Cardiac muscle cell (in vitro differentiated cells and primary cell): ENCODE results near the gene PNKD. TPM values are rescaled to one million over a fixed set of nuclear protein-coding genes. Genes with fewer than 3 reads are reported as not detected.

ENCODE experiments used
- DNase-seq, 2 donors: peaks; one replicate each; pipeline versions ENCODE4 v3.0.0 to v3.0.0-alpha.2; 2010 to 2017; ENCODE audit warnings: low read depth in 1 of 2, low spot score in 1 of 2
- H3K27ac ChIP-seq: fragments of 200-600 bp; sonication (generic); 2 replicates; pipeline ENCODE4 v1.5.1; 2016
- H3K27me3 ChIP-seq: fragments of 200-600 bp; sonication (generic); 2 replicates; pipeline ENCODE4 v1.6.0; 2016; ENCODE audit warnings: control low read depth
- H3K36me3 ChIP-seq: fragments of 200-600 bp; sonication (generic); 2 replicates; pipeline ENCODE4 v1.5.1; 2016; ENCODE audit warnings: control low read depth
- H3K4me1 ChIP-seq: fragments of 200-600 bp; sonication (generic); 2 replicates; pipeline ENCODE4 v1.8.1; 2017; ENCODE audit warnings: low read depth, mild to moderate bottlenecking, mixed run types
- H3K4me3 ChIP-seq: fragments of 200-600 bp; sonication (generic); 2 replicates; pipeline ENCODE4 v1.5.1; 2016; ENCODE audit warnings: mild to moderate bottlenecking
- H3K9me3 ChIP-seq: fragments of 200-600 bp; sonication (generic); 2 replicates; pipeline ENCODE4 v1.5.1; 2017; ENCODE audit warnings: low read depth, mild to moderate bottlenecking, control low read depth
- CTCF ChIP-seq: IDR thresholded peaks from 2 replicates; pipeline ENCODE4 v1.5.1; 2012; ENCODE audit warnings: low read depth, mild to moderate bottlenecking, low read length
- polyA plus RNA-seq: library from polyadenylated mRNA; unstranded; fragments of >200 nt; fragmentation: Nextera tagmentation; extraction: Ambion mirVana; gene quantifications from 2 replicates; pipeline ENCODE4 v1.2.1, GENCODE V29; 2016
- total RNA-seq: library from RNA; depleted of rRNA; stranded (reverse); fragments of >200 nt; gene quantifications from 2 replicates; pipeline ENCODE4 v1.2.3, GENCODE V29; 2016

The PNKD gene
- total and polyA plus RNA-seq, 2 experiments from 2014 or later = 103 to 287 TPM

DNA sequence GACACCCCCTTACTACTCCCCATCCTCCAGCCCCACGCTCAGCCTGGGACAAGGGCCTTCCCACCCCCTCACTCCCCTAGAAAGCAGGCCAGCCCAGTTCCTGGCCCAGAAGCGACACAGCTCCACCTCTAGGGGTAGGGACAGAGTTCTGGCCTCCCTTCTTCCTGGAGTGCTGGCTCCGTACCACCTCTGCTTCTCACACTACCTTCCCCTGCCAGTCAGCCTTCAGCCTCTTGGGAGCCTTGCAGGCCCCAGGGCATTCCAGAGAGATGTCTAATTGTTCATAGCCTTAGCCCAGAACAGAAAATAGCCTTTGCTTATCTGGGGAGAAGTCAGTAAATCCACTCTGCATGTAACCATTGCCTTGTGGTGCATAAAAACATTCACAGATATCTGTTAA, 73.3 kb downstream of the PNKD start:
- no peaks in the 10 kb centered on the region for H3K36me3 ChIP-seq
- TF ChIP-seq CTCF = no peak

DNA sequence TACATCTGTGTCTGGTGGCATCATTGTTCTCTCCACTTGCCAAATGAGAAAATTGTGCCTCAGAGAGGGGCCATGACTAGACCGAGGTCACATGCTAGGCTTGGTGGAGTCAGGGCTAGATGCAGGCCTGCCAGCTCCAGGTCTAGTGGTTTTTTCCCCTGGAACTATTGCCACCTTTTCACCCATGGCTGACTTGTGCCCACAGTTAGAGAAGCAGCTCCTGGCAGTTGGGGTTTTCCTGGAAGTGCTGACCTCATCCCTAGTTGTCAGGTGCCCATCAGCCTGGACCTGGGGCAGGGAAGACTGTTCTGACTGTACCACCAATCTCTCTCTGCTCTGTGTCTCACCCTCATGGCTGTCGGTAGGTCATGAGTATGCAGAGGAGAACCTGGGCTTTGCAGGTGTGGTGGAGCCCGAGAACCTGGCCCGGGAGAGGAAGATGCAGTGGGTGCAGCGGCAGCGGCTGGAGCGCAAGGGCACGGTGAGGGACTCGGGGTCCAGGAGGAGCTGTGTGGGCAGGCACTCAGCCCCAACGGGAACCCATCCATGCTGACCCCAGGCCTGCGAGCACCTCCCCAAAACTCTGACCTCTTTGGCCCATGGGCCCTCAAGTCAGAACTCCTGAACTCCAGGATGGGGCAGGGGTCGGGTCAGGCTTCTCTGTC, 73.9 kb downstream of the PNKD start:
- Histone ChIP-seq H3K27ac (peak overlapping the region; percentile 65), H3K36me3 (no peaks in the 10 kb centered on the region), H3K4me3 (no peak overlapping the region), H3K9me3 (no peaks in the 10 kb centered on the region), H3K27me3 (no peaks in the 10 kb centered on the region), H3K4me1 (no peaks in the 10 kb centered on the region)
- no peak for TF ChIP-seq CTCF
- no peak for DNase-seq

More for the DNA sequence above, 73.3 kb downstream of the PNKD start:
- peak in 1 of 2 donors; percentile 82 for DNase-seq
- Histone ChIP-seq H3K27me3 (no peaks in the 10 kb centered on the region), H3K27ac (peak overlapping the region; percentile 65), H3K4me1 (no peaks in the 10 kb centered on the region), H3K4me3 (no peak overlapping the region), H3K9me3 (no peaks in the 10 kb centered on the region)

DNA sequence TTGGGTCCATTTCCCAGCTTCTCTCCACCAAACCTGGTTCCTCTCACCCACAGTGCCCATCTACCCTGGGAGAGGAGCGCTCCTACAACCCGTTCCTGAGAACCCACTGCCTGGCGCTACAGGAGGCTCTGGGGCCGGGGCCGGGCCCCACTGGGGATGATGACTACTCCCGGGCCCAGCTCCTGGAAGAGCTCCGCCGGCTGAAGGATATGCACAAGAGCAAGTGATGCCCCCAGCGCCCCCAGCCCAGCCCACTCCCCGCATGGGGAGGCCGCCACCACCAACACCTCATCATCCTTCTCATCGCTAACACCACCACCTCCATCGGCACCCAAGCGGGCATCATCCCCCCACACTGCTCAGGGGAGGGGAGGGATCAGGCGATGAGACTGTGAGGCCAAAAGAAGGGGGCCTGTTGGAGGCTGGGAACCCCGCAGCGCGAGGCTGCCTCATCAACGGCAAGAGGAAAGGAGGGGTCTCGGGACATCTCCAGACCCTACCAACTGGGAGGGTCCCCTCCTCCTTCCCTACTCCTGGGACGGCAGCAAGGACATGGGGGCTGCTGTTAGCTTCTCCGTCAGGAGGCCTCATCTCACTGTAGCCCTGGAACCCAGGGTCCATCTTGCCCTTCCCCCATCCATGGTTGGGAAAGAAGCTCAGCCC, 74.6 kb downstream of the PNKD start:
- no peak overlapping the region for H3K4me3 ChIP-seq
- no peaks in the 10 kb centered on the region for H3K4me1 ChIP-seq
- H3K27me3 ChIP-seq = no peaks in the 10 kb centered on the region
- TF ChIP-seq CTCF = no peak
- no peaks in the 10 kb centered on the region for H3K9me3 ChIP-seq
- DNase-seq = no peak
- no peaks in the 10 kb centered on the region for H3K36me3 ChIP-seq
- no peak overlapping the region for H3K27ac ChIP-seq

- no peak for TF ChIP-seq CTCF
- DNase-seq = no peak
- Histone ChIP-seq H3K27ac (peak overlapping the region; percentile 43), H3K9me3 (no peaks in the 10 kb centered on the region), H3K4me3 (no peak overlapping the region), H3K27me3 (no peaks in the 10 kb centered on the region), H3K36me3 (no peaks in the 10 kb centered on the region), H3K4me1 (no peaks in the 10 kb centered on the region)
Observed at GRCh38 chr2:218345491-218346236, 75.3 kb downstream of the PNKD start.

DNA sequence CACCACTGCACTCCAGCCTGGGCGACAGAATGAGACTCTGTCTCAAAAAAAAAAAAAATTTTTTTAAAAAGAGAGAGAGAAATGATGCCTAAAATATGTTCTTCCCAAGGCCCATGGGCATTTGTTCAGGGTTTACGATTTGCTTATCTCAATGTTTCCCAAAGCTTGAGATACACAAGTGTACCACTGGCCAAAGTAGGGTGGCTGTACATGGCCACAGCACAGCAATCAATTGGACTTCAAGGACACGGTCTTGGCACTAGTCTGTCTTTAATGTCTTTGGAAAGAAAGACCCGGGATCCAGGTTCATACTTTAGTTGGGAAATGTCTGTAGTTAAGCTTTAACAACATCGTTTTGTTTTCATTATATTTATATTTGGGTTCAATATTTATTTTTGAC, 76.9 kb downstream of the PNKD start:
- no peak for TF ChIP-seq CTCF
- Histone ChIP-seq H3K27ac (no peak overlapping the region), H3K4me3 (no peak overlapping the region), H3K27me3 (no peaks in the 10 kb centered on the region), H3K9me3 (no peaks in the 10 kb centered on the region), H3K36me3 (no peaks in the 10 kb centered on the region), H3K4me1 (no peaks in the 10 kb centered on the region)
- no peak for DNase-seq
